Uterus (tissue), 2 donors: ENCODE measurements around the gene CPEB1.

Experiments used
- POLR2A ChIP-seq, 2 donors: fragments of 450-650 bp; IDR thresholded peaks; one replicate each; pipeline ENCODE4 v1.6.1; 2016; ENCODE audit warnings: antibody characterized with exemption in 2 of 2, mild to moderate bottlenecking in 1 of 2, moderate library complexity in 1 of 2
- TF ChIP-seq, protein P1 (sequence below), 4 experiments: fragments of 200-600 bp in 2 of 4; fragments of 450-650 bp in 2 of 4; sonication (generic) in 2 of 4; IDR thresholded peaks; one replicate each; pipeline ENCODE4 v1.5.1; 2016 to 2019; ENCODE audit warnings: antibody characterized with exemption in 4 of 4, mild to moderate bottlenecking in 2 of 4, moderate library complexity in 1 of 4

DNA sequence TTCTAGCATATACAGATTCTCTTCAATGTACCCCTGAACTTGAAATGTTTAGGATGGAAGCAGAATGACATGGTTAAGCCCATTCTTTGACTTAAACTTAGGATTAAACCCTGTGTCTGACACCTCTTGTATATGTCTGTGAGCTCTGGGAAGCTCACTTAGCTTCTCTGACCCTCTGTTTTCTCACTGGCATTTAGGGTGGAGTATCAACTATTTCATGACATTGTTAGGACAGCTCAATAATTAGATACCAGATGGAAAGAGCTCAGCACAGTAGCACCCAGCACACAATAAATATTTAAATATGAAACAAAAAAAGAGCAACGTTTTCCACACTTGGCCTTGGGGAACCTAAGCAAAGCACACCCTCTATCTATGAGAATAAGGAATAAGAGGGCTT lies 88.7 kb downstream of the CPEB1 start:
- TF ChIP-seq, protein P1, sequence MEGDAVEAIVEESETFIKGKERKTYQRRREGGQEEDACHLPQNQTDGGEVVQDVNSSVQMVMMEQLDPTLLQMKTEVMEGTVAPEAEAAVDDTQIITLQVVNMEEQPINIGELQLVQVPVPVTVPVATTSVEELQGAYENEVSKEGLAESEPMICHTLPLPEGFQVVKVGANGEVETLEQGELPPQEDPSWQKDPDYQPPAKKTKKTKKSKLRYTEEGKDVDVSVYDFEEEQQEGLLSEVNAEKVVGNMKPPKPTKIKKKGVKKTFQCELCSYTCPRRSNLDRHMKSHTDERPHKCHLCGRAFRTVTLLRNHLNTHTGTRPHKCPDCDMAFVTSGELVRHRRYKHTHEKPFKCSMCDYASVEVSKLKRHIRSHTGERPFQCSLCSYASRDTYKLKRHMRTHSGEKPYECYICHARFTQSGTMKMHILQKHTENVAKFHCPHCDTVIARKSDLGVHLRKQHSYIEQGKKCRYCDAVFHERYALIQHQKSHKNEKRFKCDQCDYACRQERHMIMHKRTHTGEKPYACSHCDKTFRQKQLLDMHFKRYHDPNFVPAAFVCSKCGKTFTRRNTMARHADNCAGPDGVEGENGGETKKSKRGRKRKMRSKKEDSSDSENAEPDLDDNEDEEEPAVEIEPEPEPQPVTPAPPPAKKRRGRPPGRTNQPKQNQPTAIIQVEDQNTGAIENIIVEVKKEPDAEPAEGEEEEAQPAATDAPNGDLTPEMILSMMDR (IDR thresholded peaks at IDR 0.05) = no peak
- no peak for TF ChIP-seq POLR2A (IDR thresholded peaks at IDR 0.05)
